ENCODE results near the gene SQSTM1.
"Not testable (repeated sequence)": the region's sequence is repeated elsewhere in the genome, so short reads cannot be mapped to it uniquely, and the experiment has no call there.

SQSTM1 gene

DNA sequence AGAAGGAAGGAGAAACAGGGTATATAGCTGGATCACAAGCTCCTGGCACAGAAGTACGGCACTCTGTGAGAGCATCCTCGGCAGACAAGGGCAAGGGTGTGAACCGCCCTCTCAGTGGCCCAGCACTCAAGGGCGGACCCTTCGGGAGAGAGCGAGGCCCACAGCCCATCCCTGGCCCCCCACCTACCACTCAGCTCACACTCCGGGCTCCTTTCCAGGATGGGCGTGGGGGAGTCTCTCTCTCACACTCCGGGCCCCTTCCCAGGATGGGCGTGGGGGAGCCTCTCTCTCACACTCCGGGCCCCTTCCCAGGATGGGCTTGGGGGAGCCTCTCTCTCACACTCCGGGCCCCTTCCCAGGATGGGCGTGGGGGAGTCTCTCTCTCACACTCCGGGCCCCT, 50.8 kb downstream of the SQSTM1 start:
- in situ Hi-C loops (cut with MboI; ENCODE audit: low sequenced_read_pairs), result not testable (repeated sequence)

- in situ Hi-C loops (cut with MboI; ENCODE audit: low sequenced_read_pairs), result no loop called here
These were observed 51.5 kb downstream of the SQSTM1 start for GRCh38 chr5:179872055-179872827.

- in situ Hi-C loops (cut with MboI; ENCODE audit: low sequenced_read_pairs), result no loop called here
These were observed 52.3 kb downstream of the SQSTM1 start for GRCh38 chr5:179872828-179873575.

- in situ Hi-C loops (cut with MboI; ENCODE audit: low sequenced_read_pairs), result no loop called here
These were observed 52.9 kb downstream of the SQSTM1 start for GRCh38 chr5:179873588-179874110.

GRCh38 chr5:179874136-179874535, 53.4 kb downstream of the SQSTM1 start:
- in situ Hi-C loops (cut with MboI; ENCODE audit: low sequenced_read_pairs), result no loop called here

- in situ Hi-C loops (cut with MboI; ENCODE audit: low sequenced_read_pairs), result no loop called here
These were observed 54.0 kb downstream of the SQSTM1 start for GRCh38 chr5:179874536-179875292.

GRCh38 chr5:179875741-179876609, 55.3 kb downstream of the SQSTM1 start:
- in situ Hi-C loops (cut with MboI; ENCODE audit: low sequenced_read_pairs), result no loop called here

DNA sequence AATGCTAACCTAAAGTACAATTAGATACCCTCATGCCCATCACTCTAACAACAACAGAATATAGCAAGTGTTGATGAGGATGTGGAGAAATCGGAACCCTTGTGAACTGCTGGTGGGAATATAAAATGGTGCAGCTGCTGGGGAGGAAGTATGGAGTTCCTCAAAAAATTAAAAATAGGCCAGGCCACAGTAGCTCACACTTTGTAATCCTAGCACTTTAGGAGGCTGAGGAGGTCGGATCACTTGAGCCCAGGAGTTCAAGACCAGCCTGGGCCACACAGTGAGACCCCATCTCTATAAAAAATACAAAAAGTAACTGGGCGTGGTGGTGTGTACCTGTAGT, 55.9 kb downstream of the SQSTM1 start:
- in situ Hi-C loops (cut with MboI; ENCODE audit: low sequenced_read_pairs), result no loop called here

DNA sequence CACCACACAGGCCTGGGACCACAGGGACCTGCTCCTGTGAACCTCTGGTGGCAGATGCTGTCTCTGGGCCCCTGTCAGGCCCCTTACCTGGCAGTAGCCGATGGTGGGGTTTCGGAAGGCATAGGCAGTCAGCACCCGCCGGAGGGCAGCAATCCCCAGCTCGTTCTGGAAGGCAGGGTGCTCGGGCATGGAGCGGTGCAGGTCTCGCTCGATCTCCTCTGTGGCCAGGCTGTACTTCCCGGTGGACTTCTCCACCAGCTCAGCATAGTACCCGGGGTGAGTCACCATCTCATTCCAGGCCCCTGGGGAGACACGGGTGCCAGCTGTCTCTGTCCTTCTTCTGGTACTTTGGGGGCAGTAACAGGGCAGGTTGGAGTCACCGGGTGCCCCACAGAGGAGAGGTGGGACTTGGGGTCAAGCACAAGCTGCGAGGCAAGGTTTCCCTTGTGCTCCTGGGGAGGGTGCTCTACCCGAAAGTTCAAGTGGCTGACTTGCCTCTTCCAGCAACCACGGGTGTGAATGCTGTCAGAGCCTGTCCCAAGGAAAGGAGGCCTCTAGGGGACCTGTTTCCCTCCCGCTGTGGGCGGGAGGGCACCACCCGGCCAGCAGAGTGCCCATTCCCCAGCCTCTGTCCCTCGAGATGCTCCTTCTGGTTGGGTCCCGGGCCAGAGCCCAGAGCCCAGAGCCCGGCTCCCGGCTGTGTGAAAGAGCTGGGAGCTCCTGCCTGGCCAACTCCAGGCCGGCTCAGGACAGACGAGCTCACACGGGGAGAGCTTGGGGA, 57.7 kb downstream of the SQSTM1 start:
- in situ Hi-C loops (cut with MboI; ENCODE audit: low sequenced_read_pairs), result no loop called here

DNA sequence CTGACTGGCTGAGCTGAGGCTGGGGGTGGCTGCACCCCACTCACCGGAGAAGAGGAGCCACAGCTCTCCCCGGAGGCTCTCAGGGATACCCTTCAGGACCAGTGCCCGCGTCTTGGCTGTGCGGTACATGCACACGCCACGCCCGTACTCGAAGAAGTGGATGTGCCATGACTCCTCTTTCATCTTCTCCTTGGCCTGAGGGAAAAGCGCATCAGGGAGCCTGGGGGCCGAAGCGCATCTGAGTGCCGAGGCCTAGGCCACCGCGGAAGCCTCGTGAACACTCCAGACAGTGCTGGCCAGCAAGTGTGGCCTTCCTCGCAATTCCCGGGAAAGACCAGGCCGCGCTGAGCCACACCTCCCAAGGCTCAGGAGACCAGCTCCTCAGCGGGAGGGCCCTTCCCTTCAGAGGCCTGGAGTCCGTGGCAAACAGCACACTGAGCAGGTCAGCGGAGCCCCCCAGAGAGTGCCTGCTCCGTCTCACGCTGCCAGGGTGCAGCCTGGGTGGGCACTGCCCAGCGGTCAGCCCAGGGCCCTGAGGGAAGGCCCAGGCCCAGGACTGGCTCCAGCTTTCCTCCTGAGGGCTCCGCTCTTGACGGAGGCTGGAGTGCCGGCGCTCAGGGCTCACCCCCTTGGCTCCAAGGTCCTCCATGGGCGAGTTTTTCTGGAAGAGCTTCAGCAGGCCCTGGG, 58.4 kb downstream of the SQSTM1 start:
- in situ Hi-C loops (cut with MboI; ENCODE audit: low sequenced_read_pairs), result no loop called here

GRCh38 chr5:179879690-179880010, 58.9 kb downstream of the SQSTM1 start:
- in situ Hi-C loops (cut with MboI; ENCODE audit: low sequenced_read_pairs), result no loop called here

GRCh38 chr5:179880066-179880650, 59.5 kb downstream of the SQSTM1 start:
- in situ Hi-C loops (cut with MboI; ENCODE audit: low sequenced_read_pairs), result no loop called here

- in situ Hi-C loops (cut with MboI; ENCODE audit: low sequenced_read_pairs), result no loop called here
These were observed 60.3 kb downstream of the SQSTM1 start for GRCh38 chr5:179880848-179881590.

GRCh38 chr5:179882338-179882737, 61.6 kb downstream of the SQSTM1 start:
- in situ Hi-C loops (cut with MboI; ENCODE audit: low sequenced_read_pairs), result no loop called here

GRCh38 chr5:179883163-179883562, 62.5 kb downstream of the SQSTM1 start:
- in situ Hi-C loops (cut with MboI; ENCODE audit: low sequenced_read_pairs), result no loop called here

DNA sequence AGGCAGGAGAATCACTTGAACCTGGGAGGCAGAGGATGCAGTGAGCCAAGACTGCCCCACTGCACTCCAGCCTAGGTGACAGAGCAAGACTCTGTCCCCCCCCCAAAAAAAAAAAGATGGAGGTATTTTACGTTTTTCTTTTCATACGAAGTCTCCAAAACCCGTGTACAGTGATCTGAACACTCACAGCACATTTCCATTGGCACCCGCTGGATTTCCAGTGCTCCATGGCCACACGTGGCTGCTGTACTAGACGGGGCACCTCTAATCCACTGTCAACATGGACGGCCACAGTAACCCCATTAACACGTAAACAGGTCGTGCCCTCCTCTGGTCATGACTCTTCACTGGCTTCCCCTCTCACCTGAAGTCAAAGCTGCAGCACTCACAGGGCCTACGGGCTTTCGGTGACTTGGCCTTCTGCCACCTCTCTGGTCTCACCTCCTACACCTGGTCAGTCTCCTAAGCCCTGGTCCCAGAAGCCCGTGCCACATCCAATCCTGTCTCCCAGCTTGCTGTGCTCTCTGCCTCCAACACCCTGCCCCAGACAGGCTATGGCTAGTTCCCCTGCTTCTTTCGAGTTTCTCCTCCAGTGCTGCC, 64.9 kb downstream of the SQSTM1 start:
- in situ Hi-C loops (cut with MboI; ENCODE audit: low sequenced_read_pairs), result no loop called here

- in situ Hi-C loops (cut with MboI; ENCODE audit: low sequenced_read_pairs), result no loop called here
These were observed 65.6 kb downstream of the SQSTM1 start for GRCh38 chr5:179886190-179886911.
